Adipose tissue (tissue), 3 donors: ENCODE results near the gene PANX2. TPM values are rescaled to one million over a fixed set of nuclear protein-coding genes. Genes with fewer than 3 reads are reported as not detected.
"Not testable (repeated sequence)": the region's sequence is repeated elsewhere in the genome, so short reads cannot be mapped to it uniquely, and the experiment has no call there.

Source experiments
- H3K27ac ChIP-seq: one replicate; pipeline ENCODE4 v1.5.1; 2013; ENCODE audit warnings: low read depth, low read length
- WGBS, 3 donors: extraction: QIAGEN DNeasy Blood & Tissue Kit; methylation state at CpG; one replicate each; pipeline ENCODE4 v1.1.7; 2013; 5-methylcytosine and 5-hydroxymethylcytosine counted together
- polyA plus RNA-seq, 3 donors: library from polyadenylated mRNA; stranded (reverse); fragments of 200-250 nt; gene quantifications; one replicate each; pipeline ENCODE4 v1.2.3, GENCODE V29; 2013
- donor health status: healthy with polysubstance abuse.
- donor health status: Bipolar disorder and iron deficiency.
- donor health status: healthy.

Gene PANX2
- polyA plus RNA-seq, 3 donors: 0.34 to 0.46 (median 0.36) TPM

GRCh38 chr22:50145721-50146438 lies 24.7 kb upstream of the PANX2 start:
- 52 to 66% (median 64%) methylated on average over 25 of the region's 25 CpGs for WGBS, 3 donors
- H3K27ac ChIP-seq: no peak overlapping the region

GRCh38 chr22:50146439-50147238 lies 23.9 kb upstream of the PANX2 start:
- 36 to 44% (median 40%) methylated on average over 27 of the region's 27 CpGs for WGBS, 3 donors
- no peak overlapping the region for H3K27ac ChIP-seq

DNA sequence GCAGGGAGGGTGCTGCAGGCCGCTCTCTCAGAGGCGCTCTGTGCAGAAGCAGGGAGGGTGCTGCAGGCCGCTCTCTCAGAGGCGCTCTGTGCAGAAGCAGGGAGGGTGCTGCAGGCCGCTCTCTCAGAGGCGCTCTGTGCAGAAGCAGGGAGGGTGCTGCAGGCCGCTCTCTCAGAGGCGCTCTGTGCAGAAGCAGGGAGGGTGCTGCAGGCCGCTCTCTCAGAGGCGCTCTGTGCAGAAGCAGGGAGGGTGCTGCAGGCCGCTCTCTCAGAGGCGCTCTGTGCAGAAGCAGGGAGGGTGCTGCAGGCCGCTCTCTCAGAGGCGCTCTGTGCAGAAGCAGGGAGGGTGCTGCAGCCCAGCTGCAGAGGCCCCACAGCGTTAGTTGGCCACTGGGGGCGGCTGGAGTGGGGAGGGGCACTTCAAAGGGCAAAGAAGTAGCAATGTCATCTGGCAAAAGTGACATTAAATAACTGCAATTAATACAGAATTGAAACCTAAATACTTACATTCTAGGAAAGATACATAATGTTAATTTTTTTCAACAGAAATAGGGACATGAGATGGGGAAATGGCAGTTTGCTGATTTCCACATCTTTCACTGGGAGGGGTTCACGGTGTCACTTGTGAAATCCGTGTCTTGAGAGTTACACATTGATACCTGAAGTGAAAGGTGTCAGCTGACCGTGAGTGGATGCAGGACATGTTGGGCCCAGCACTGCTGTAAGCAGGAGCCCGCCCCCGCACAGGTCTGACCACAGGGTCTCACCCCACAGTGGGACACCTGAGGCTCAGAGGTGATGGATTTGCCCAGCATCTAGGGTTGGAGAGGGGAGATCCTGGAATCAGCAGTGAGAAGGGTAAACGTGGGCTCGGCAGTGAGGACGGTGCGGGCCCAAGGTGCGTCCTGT lies 23.0 kb upstream of the PANX2 start:
- not testable (repeated sequence) for H3K27ac ChIP-seq
- 66 to 78% (median 67%) methylated on average over 14 to 15 of the region's 26 CpGs for WGBS, 3 donors

- H3K27ac ChIP-seq: no peak overlapping the region
- WGBS, 3 donors: 78 to 89% (median 83%) methylated on average over 12 of the region's 12 CpGs
These were observed 22.4 kb upstream of the PANX2 start for GRCh38 chr22:50148166-50148500.

DNA sequence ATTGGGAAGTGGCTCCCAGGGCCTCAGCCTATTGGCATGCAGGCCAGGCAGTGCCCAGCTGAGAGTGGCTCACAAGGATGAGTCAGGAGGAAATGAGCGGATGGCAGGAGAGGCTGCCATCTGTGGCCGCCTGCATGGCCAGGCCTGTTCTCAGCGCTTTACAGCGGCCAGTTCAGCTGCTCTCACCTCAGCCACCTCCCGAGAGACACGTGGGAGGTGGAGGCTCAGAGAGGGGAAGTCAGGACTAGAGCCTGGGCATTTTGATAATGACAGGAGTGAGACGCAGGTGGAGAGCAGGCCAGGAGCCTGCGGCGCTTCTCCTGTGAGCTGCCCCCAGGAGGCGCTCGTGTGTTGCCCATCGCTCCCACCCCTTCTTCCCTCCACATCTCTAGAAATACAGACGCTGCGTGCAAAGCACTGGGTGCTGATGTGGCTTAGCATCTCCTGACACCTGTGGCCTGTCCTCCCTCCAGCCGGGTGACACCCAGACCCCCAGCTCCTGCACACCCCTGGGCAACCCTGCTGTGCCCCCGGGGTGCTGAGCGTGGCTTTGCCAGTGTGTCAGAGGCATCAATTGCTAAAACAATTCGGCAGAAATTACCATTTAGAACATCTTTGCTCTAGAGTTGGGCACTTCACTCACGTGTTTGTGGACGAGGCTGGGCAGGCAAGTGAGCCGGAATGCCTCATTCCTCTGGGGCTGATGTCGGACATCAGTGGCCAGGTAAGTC lies 21.4 kb upstream of the PANX2 start:
- no peak overlapping the region for H3K27ac ChIP-seq
- WGBS, 3 donors: 31 to 48% (median 43%) methylated on average over 22 of the region's 22 CpGs

GRCh38 chr22:50150161-50151129 lies 20.1 kb upstream of the PANX2 start:
- no peak overlapping the region for H3K27ac ChIP-seq
- 89 to 91% (median 91%) methylated on average over 35 of the region's 35 CpGs for WGBS, 3 donors

- 72 to 83% (median 82%) methylated on average over 33 of the region's 33 CpGs for WGBS, 3 donors
- H3K27ac ChIP-seq: no peak overlapping the region
These were observed 18.7 kb upstream of the PANX2 start for GRCh38 chr22:50151571-50152537.

GRCh38 chr22:50153056-50153755 lies 17.3 kb upstream of the PANX2 start:
- no peak overlapping the region for H3K27ac ChIP-seq
- 82 to 88% (median 86%) methylated on average over 25 of the region's 25 CpGs for WGBS, 3 donors

DNA sequence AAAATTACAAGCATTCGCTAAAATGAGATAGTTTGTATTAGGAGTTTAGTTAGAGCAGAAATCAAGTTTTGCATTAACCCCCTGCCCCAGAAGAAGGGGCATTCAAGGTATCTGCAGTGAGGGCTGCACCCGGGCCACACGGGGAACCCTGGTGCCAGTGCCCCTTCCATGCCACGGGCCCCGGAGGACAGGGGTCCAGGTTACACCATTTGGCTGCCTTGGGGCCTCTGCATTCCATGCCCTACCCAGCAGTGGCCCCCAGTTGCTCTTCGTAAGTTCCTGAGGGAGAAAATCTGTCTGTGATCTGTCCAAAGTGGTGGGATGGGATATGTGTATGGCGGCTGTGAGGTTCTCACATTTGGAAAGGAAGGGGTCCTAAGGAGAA lies 16.8 kb upstream of the PANX2 start:
- 89 to 90% (median 89%) methylated on average over 7 of the region's 7 CpGs for WGBS, 3 donors

GRCh38 chr22:50157709-50158375 lies 12.7 kb upstream of the PANX2 start:
- WGBS, 3 donors: 72 to 83% (median 74%) methylated on average over 21 of the region's 21 CpGs

More for the DNA sequence above, 16.8 kb upstream of the PANX2 start:
- H3K27ac ChIP-seq: no peak overlapping the region

DNA sequence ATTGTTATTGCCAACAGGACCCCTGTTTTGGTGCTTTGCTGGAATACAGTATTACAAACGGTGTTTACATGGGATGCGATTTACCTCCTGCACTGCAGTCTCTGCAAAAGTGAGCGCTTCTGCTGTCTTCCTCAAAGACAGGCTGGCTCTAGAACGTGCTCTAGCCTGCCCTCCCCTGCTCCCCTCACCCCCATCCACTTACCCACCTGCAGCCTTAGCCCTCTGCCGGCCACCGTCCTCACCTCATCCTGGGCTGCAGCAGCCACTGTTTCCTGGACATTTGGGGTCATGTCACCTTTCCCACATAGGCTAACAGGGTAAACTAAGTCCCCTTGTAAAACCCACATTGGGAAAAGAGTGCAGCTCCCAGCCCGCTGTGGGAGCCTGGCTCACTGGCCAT lies 9.6 kb upstream of the PANX2 start:
- H3K27ac ChIP-seq: no peak overlapping the region
- WGBS, 3 donors: 88 to 91% (median 89%) methylated on average over 7 of the region's 7 CpGs

More at GRCh38 chr22:50157709-50158375, 12.7 kb upstream of the PANX2 start:
- H3K27ac ChIP-seq: no peak overlapping the region

- 83 to 87% (median 87%) methylated on average over 23 of the region's 23 CpGs for WGBS, 3 donors
- no peak overlapping the region for H3K27ac ChIP-seq
These were observed 8.8 kb upstream of the PANX2 start for GRCh38 chr22:50161508-50162390.

GRCh38 chr22:50162391-50162956 lies 8.1 kb upstream of the PANX2 start:
- no peak overlapping the region for H3K27ac ChIP-seq
- 87 to 88% (median 88%) methylated on average over 10 of the region's 10 CpGs for WGBS, 3 donors
